CD14-positive monocyte (primary cell): Measurements from ENCODE around the gene MKRN3. TPM values are rescaled to one million over a fixed set of nuclear protein-coding genes. Genes with fewer than 3 reads are reported as not detected.

Experiments
- DNase-seq, 3 donors: peaks; one replicate each; pipeline ENCODE4 v3.0.0-alpha.2; 2011 to 2022
- H2AFZ ChIP-seq: 2 replicates; pipeline ENCODE4 v1.6.0; 2012; ENCODE audit warnings: mild to moderate bottlenecking, low read depth, low read length, inconsistent platforms; ENCODE audit not compliant: insufficient read depth, poor library complexity, severe bottlenecking
- H3K27ac ChIP-seq, 2 donors: 1 replicate in 1 of 2; 2 replicates in 1 of 2; pipeline ENCODE4 v1.5.1; 2012 to 2013; ENCODE audit warnings: low read length in 2 of 2, control low read depth in 1 of 2, inconsistent platforms in 1 of 2, low read depth in 1 of 2, mild to moderate bottlenecking in 1 of 2
- H3K27me3 ChIP-seq, 2 donors: one replicate each; pipeline versions ENCODE4 v1.6.0 to v1.6.1; 2011 to 2013; ENCODE audit warnings: low read length in 2 of 2; ENCODE audit not compliant: control insufficient read depth in 2 of 2, insufficient read depth in 2 of 2
- H3K36me3 ChIP-seq, 2 donors: replicated peaks in 1 of 2; 1 replicate in 1 of 2; 2 replicates in 1 of 2; pipeline versions ENCODE4 v1.5.1 to v1.6.1; 2012 to 2013; ENCODE audit warnings: low read length in 2 of 2, control low read depth in 1 of 2, inconsistent platforms in 1 of 2, mild to moderate bottlenecking in 1 of 2; ENCODE audit not compliant: insufficient read depth in 2 of 2, control insufficient read depth in 1 of 2
- H3K4me1 ChIP-seq, 2 donors: 1 replicate in 1 of 2; 2 replicates in 1 of 2; pipeline versions ENCODE4 v1.5.1 to v1.6.1; 2012 to 2013; ENCODE audit warnings: low read length in 2 of 2, control low read depth in 1 of 2, inconsistent platforms in 1 of 2, mild to moderate bottlenecking in 1 of 2, moderate library complexity in 1 of 2; ENCODE audit not compliant: insufficient read depth in 2 of 2, control insufficient read depth in 1 of 2
- H3K4me2 ChIP-seq: replicated peaks from 2 replicates; pipeline ENCODE3; 2012; ENCODE audit warnings: low read length, moderate library complexity, mild to moderate bottlenecking; ENCODE audit not compliant: poor library complexity, severe bottlenecking; ENCODE audit errors: extremely low read depth
- H3K4me3 ChIP-seq, 3 experiments: fragments of 200-600 bp in 1 of 3; sonication (generic) in 1 of 3; replicated peaks in 1 of 3; 1 replicate in 2 of 3; 2 replicates in 1 of 3; pipeline ENCODE4 v1.5.1; 2011 to 2013; ENCODE audit warnings: low read length in 3 of 3, mild to moderate bottlenecking in 3 of 3, control low read depth in 2 of 3, low read depth in 2 of 3, inconsistent platforms in 1 of 3, moderate library complexity in 1 of 3
- H3K79me2 ChIP-seq: 2 replicates; pipeline ENCODE4 v1.6.0; 2012; ENCODE audit warnings: mild to moderate bottlenecking, control low read depth, inconsistent platforms, low read length, moderate library complexity; ENCODE audit not compliant: insufficient read depth
- H3K9ac ChIP-seq: 2 replicates; pipeline ENCODE4 v1.6.0; 2017; ENCODE audit warnings: low read length, mild to moderate bottlenecking; ENCODE audit not compliant: insufficient read depth, poor library complexity, severe bottlenecking
- H3K9me3 ChIP-seq, 2 donors: replicated peaks in 1 of 2; 1 replicate in 1 of 2; 2 replicates in 1 of 2; pipeline versions ENCODE4 v1.5.1 to v1.6.1; 2012 to 2013; ENCODE audit warnings: low read length in 2 of 2, control low read depth in 1 of 2; ENCODE audit not compliant: control insufficient read depth in 1 of 2, insufficient read depth in 1 of 2
- H4K20me1 ChIP-seq: 2 replicates; pipeline ENCODE4 v1.6.0; 2012; ENCODE audit warnings: mild to moderate bottlenecking, low read length, control low read depth, moderate library complexity; ENCODE audit not compliant: insufficient read depth
- H3K27ac Mint-ChIP-seq, 7 donors: one replicate each; pipeline ENCODE4 v1.8.0; 2020; ENCODE audit warnings: mild to moderate bottlenecking in 7 of 7, mixed read lengths in 7 of 7, moderate library complexity in 6 of 7, inconsistent platforms in 2 of 7
- H3K27me3 Mint-ChIP-seq, 3 donors: one replicate each; pipeline ENCODE4 v1.8.0; 2021 to 2022; ENCODE audit warnings: low read depth in 3 of 3, mild to moderate bottlenecking in 3 of 3, mixed read lengths in 3 of 3, moderate library complexity in 3 of 3, inconsistent platforms in 1 of 3
- H3K36me3 Mint-ChIP-seq, 2 donors: one replicate each; pipeline ENCODE4 v1.8.0; 2020; ENCODE audit warnings: mixed read lengths in 2 of 2, inconsistent platforms in 1 of 2, mild to moderate bottlenecking in 1 of 2
- H3K4me1 Mint-ChIP-seq: one replicate; pipeline ENCODE4 v1.8.0; 2020; ENCODE audit warnings: mild to moderate bottlenecking, mixed read lengths
- H3K4me3 Mint-ChIP-seq, 2 donors: one replicate each; pipeline ENCODE4 v1.8.0; 2020; ENCODE audit warnings: mild to moderate bottlenecking in 2 of 2, mixed read lengths in 2 of 2, moderate library complexity in 1 of 2
- H3K9me3 Mint-ChIP-seq, 7 donors: one replicate each; pipeline ENCODE4 v1.8.0; 2020 to 2022; ENCODE audit warnings: mixed read lengths in 7 of 7, mild to moderate bottlenecking in 6 of 7, moderate library complexity in 6 of 7, inconsistent platforms in 2 of 7
- WGBS: methylation state at CpG from one replicate; pipeline ENCODE4 v1.1.5; 2013; ENCODE audit warnings: missing lambda C conversion rate; ENCODE audit not compliant: insufficient coverage; 5-methylcytosine and 5-hydroxymethylcytosine counted together
- intact Hi-C, 2 donors: fragments of 100-400 bp; cut with micrococcal nuclease; formaldehyde crosslinking; loops; one replicate each; pipeline versions ENCODE4 v1.15.0 to v1.15.1; 2023
- polyA plus RNA-seq, 3 donors: library from polyadenylated mRNA; depleted of rRNA in 1 of 3; unstranded in 2 of 3; stranded (reverse) in 1 of 3; fragments of 300-500 nt in 2 of 3; fragments of >200 nt in 1 of 3; fragmentation: Illumina TruSeq in 2 of 3; gene quantifications; 1 replicate in 2 of 3; 2 replicates in 1 of 3; pipeline ENCODE4 v1.2.3, GENCODE V29; 2012 to 2021
- TF ChIP-seq, protein P1 (sequence below): fragments of 200-600 bp; IDR thresholded peaks from one replicate; pipeline ENCODE4 v1.8.0; 2022; ENCODE audit warnings: antibody characterized with exemption, mild to moderate bottlenecking

Gene MKRN3
- polyA plus RNA-seq, 3 donors: 0.33 TPM; not detected in 2

GRCh38 chr15:23539892-23540291, 25.6 kb upstream of the MKRN3 start:
- H3K9me3 ChIP-seq: peaks cover 3 to 15% of the 10 kb centered on the region in 2 donors
- H4K20me1 ChIP-seq: no peaks in the 10 kb centered on the region
- intact Hi-C loops: no loop called here
- Mint-ChIP-seq H3K36me3 (no peaks in the 10 kb centered on the region), H3K27me3 (peaks cover 0 to 2% (median 0%) of the 10 kb centered on the region in 3 donors), H3K4me1 (no peaks in the 10 kb centered on the region), H3K9me3 (peaks cover 0 to 12% (median 5%) of the 10 kb centered on the region in 7 donors), H3K4me3 (no peak overlapping the region), H3K27ac (no peak overlapping the region)
- no peak overlapping the region for H3K9ac ChIP-seq
- H3K4me3 ChIP-seq: no peak overlapping the region
- H3K27me3 ChIP-seq: no peaks in the 10 kb centered on the region
- 77% methylated on average over 4 of the region's 4 CpGs for WGBS
- no peak for DNase-seq
- H3K36me3 ChIP-seq: no peaks in the 10 kb centered on the region
- H3K4me1 ChIP-seq: no peaks in the 10 kb centered on the region
- no peak overlapping the region for H3K4me2 ChIP-seq
- no peaks in the 10 kb centered on the region for H3K79me2 ChIP-seq
- H3K27ac ChIP-seq: no peak overlapping the region
- TF ChIP-seq, protein P1, sequence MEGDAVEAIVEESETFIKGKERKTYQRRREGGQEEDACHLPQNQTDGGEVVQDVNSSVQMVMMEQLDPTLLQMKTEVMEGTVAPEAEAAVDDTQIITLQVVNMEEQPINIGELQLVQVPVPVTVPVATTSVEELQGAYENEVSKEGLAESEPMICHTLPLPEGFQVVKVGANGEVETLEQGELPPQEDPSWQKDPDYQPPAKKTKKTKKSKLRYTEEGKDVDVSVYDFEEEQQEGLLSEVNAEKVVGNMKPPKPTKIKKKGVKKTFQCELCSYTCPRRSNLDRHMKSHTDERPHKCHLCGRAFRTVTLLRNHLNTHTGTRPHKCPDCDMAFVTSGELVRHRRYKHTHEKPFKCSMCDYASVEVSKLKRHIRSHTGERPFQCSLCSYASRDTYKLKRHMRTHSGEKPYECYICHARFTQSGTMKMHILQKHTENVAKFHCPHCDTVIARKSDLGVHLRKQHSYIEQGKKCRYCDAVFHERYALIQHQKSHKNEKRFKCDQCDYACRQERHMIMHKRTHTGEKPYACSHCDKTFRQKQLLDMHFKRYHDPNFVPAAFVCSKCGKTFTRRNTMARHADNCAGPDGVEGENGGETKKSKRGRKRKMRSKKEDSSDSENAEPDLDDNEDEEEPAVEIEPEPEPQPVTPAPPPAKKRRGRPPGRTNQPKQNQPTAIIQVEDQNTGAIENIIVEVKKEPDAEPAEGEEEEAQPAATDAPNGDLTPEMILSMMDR: no peak
- no peak overlapping the region for H2AFZ ChIP-seq

GRCh38 chr15:23546158-23546557, 19.3 kb upstream of the MKRN3 start:
- H3K27me3 ChIP-seq: no peaks in the 10 kb centered on the region
- H3K27me3 Mint-ChIP-seq: no peaks in the 10 kb centered on the region
- peaks cover 0 to 3% (median 0%) of the 10 kb centered on the region in 7 donors for H3K9me3 Mint-ChIP-seq
- no peak overlapping the region for H3K9ac ChIP-seq
- H3K27ac Mint-ChIP-seq: no peak overlapping the region
- H3K4me1 ChIP-seq: no peaks in the 10 kb centered on the region
- H3K4me1 Mint-ChIP-seq: no peaks in the 10 kb centered on the region
- no peaks in the 10 kb centered on the region for H3K9me3 ChIP-seq
- no peak overlapping the region for H3K4me3 Mint-ChIP-seq
- TF ChIP-seq, protein P1: no peak
- no peaks in the 10 kb centered on the region for H3K36me3 Mint-ChIP-seq
- H3K4me3 ChIP-seq: no peak overlapping the region
- no peaks in the 10 kb centered on the region for H4K20me1 ChIP-seq
- no peaks in the 10 kb centered on the region for H3K36me3 ChIP-seq
- intact Hi-C loops: no loop called here
- no peak overlapping the region for H3K27ac ChIP-seq
- DNase-seq: no peak
- H2AFZ ChIP-seq: no peak overlapping the region
- no peaks in the 10 kb centered on the region for H3K79me2 ChIP-seq
- no peak overlapping the region for H3K4me2 ChIP-seq
